Eye (tissue), 1 donor: ENCODE results near the gene DRC7.

Experiments
- DNase-seq: peaks from one replicate; pipeline ENCODE4 v3.0.0-alpha.2; 2015

The DRC7 gene

GRCh38 chr16:57753448-57754353 lies 59.1 kb downstream of the DRC7 start:
- no peak for DNase-seq

- no peak for DNase-seq
Measured at GRCh38 chr16:57754354-57755060, 59.9 kb downstream of the DRC7 start.

GRCh38 chr16:57755061-57755684 lies 60.6 kb downstream of the DRC7 start:
- no peak for DNase-seq

- no peak for DNase-seq
Measured at GRCh38 chr16:57755726-57756423, 61.3 kb downstream of the DRC7 start.

GRCh38 chr16:57756424-57757325 lies 62.1 kb downstream of the DRC7 start:
- DNase-seq = no peak

- DNase-seq = peak; percentile 87
Measured at GRCh38 chr16:57757326-57757786, 62.8 kb downstream of the DRC7 start.

GRCh38 chr16:57757883-57758282 lies 63.3 kb downstream of the DRC7 start:
- DNase-seq = no peak

GRCh38 chr16:57758331-57759117 lies 63.9 kb downstream of the DRC7 start:
- DNase-seq = no peak

GRCh38 chr16:57759131-57759530 lies 64.5 kb downstream of the DRC7 start:
- DNase-seq = no peak

GRCh38 chr16:57759541-57760356 lies 65.1 kb downstream of the DRC7 start:
- DNase-seq = no peak

- no peak for DNase-seq
Measured at GRCh38 chr16:57760357-57761160, 66.0 kb downstream of the DRC7 start.

- DNase-seq = no peak
Measured at GRCh38 chr16:57761301-57761700, 66.7 kb downstream of the DRC7 start.

- DNase-seq = no peak
Measured at GRCh38 chr16:57761957-57762356, 67.4 kb downstream of the DRC7 start.

GRCh38 chr16:57762365-57763040 lies 67.9 kb downstream of the DRC7 start:
- DNase-seq = no peak

- no peak for DNase-seq
Measured at GRCh38 chr16:57763285-57764005, 68.8 kb downstream of the DRC7 start.

GRCh38 chr16:57764006-57764340 lies 69.4 kb downstream of the DRC7 start:
- no peak for DNase-seq

GRCh38 chr16:57764341-57765159 lies 69.9 kb downstream of the DRC7 start:
- DNase-seq = no peak
